GM23248 (cell line): ENCODE results near the gene PLEKHA5.

Experiments
- EZH2 ChIP-seq: fragments of 200-600 bp; sonication (generic); IDR thresholded peaks from 2 replicates; pipeline ENCODE4 v1.6.1; 2018; ENCODE audit warnings: antibody characterized with exemption, mild to moderate bottlenecking; ENCODE audit not compliant: insufficient read depth, poor library complexity, severe bottlenecking
- EZH2phosphoT487 ChIP-seq: fragments of 200-600 bp; sonication (generic); IDR thresholded peaks from 2 replicates; pipeline ENCODE4 v1.6.1; 2018; ENCODE audit warnings: antibody characterized with exemption, moderate library complexity, mild to moderate bottlenecking, low read depth; ENCODE audit not compliant: insufficient read depth

DNA sequence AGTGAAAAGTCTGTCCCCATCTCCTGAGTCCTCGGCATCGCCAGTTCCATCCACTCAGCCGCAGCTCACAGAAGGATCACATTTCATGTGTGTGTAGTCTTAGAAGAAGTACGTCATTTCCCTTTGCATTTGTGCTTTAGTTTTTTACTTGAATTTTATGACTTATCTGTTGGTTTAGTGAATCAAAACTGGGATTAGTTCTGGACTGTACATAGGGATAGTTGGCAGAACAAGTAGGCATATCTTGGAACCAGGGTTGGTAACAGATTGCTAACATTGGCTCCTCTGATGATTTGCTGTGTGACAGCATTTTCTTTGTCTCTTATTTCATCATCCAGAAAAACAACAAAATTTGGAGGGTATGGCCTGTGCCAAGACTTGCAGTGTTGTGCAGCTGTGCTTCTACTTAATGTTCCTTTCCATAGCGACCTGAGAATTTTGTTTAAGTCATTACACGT, 240.2 kb downstream of the PLEKHA5 start:
- TF ChIP-seq EZH2phosphoT487 = no peak
- TF ChIP-seq EZH2 = no peak
